ENCODE results near the gene MIGA1.

The MIGA1 gene

DNA sequence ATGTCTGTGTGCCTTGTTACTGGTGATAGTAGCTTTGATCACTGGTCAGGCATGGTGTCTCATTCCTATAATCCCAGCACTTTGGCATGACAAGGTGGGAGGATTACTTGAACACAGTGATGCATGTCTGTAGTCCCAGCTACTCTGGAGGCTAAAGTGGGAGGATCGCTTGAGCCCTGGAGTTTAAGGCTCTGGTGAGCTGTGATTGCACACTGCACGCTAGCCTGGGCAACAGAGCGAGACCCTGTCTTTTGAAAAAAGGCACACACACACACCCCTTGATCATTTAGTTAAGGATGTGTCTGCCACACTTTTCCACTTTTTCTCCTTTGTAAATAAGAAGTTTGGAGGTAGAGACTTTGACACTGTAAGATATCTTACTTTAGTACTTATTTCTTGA is 15.1 kb downstream of the MIGA1 start:
- TF ChIP-seq EZH2phosphoT487 (IDR thresholded peaks at IDR 0.05; ENCODE audit: low read depth): no peak
- TF ChIP-seq, protein P1, sequence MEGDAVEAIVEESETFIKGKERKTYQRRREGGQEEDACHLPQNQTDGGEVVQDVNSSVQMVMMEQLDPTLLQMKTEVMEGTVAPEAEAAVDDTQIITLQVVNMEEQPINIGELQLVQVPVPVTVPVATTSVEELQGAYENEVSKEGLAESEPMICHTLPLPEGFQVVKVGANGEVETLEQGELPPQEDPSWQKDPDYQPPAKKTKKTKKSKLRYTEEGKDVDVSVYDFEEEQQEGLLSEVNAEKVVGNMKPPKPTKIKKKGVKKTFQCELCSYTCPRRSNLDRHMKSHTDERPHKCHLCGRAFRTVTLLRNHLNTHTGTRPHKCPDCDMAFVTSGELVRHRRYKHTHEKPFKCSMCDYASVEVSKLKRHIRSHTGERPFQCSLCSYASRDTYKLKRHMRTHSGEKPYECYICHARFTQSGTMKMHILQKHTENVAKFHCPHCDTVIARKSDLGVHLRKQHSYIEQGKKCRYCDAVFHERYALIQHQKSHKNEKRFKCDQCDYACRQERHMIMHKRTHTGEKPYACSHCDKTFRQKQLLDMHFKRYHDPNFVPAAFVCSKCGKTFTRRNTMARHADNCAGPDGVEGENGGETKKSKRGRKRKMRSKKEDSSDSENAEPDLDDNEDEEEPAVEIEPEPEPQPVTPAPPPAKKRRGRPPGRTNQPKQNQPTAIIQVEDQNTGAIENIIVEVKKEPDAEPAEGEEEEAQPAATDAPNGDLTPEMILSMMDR (IDR thresholded peaks at IDR 0.05; ENCODE audit: low read depth, low read length): no peak
- no peaks in the 10 kb centered on the region for H3K36me3 ChIP-seq (replicated peaks; ENCODE audit: low read depth, low read length)
- H3K79me2 ChIP-seq (ENCODE audit: low read length): no peaks in the 10 kb centered on the region
- H3K4me2 ChIP-seq (ENCODE audit: low read length): no peak overlapping the region
- no peak overlapping the region for H2AFZ ChIP-seq (ENCODE audit: low read depth, low read length)
- H3K4me3 ChIP-seq (ENCODE audit: low read length): no peak overlapping the region
- H3K27me3 ChIP-seq (ENCODE audit: low read depth, low read length): no peaks in the 10 kb centered on the region
- H3K4me1 ChIP-seq (ENCODE audit: low read length): no peaks in the 10 kb centered on the region
- no peak overlapping the region for H3K27ac ChIP-seq (ENCODE audit: low read length)
- no peaks in the 10 kb centered on the region for H4K20me1 ChIP-seq (ENCODE audit: insufficient read depth, low read length)
- no peaks in the 10 kb centered on the region for H3K9me3 ChIP-seq (ENCODE audit: insufficient read depth, low read length)
- no peak overlapping the region for H3K9ac ChIP-seq (ENCODE audit: low read length)

DNA sequence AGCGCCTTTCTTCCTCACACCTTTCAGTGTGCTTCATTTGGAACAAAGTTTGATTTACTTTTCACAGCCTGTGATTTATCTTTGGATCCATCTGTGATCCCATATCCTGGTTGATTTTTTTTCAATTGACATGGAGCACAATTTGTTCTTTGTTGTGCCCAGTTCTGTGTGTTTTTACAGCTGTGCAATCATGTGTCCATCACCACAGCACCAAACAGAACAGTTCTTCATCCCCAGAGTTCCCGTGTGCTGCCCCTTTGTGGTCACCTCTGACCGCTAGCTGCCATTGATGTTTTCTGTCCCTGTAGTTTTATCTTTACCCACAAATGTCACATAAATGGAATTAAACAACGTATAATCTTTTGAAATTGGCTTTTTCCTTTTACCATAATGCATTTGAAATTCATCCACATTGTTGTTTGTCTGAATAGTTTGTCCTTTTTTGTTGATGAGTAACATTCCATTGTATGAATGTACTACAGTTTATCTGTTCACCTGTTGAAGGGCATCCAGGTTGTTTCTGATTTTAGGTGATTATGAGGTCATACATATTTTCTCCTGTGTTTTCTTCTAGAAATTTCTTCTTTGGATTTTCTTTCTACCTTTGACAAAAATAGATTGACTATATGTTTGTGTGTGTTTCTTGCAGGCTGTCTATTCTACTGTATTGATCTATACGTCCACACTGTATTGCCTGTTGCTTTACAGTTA is 17.4 kb downstream of the MIGA1 start:
- no peak overlapping the region for H2AFZ ChIP-seq (ENCODE audit: low read depth, low read length)
- TF ChIP-seq EZH2phosphoT487 (IDR thresholded peaks at IDR 0.05; ENCODE audit: low read depth): no peak
- TF ChIP-seq, protein P1 (IDR thresholded peaks at IDR 0.05; ENCODE audit: low read depth, low read length): no peak
- no peaks in the 10 kb centered on the region for H4K20me1 ChIP-seq (ENCODE audit: insufficient read depth, low read length)

DNA sequence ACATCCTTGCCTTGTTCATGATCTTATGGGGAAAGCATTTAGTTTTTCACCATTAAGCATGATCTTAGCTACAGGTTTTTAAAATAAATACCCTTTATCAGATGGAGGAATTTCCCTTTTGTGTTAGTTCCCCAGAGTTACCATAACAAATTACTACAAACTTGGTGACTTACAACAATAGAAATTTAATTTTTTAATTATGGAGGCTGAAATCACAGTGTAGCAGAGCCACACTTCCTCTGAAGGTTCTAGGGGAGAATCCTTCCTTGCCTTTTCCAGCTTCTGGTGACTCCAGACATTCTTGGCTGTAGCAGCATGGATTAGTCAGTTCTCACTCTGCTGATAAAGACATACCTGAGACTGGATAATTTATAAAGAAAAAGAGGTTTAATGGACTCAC is 18.5 kb downstream of the MIGA1 start:
- Histone ChIP-seq H3K27me3 (ENCODE audit: low read depth, low read length) (no peaks in the 10 kb centered on the region), H4K20me1 (ENCODE audit: insufficient read depth, low read length) (no peaks in the 10 kb centered on the region), H3K36me3 (replicated peaks; ENCODE audit: low read depth, low read length) (no peaks in the 10 kb centered on the region), H3K4me3 (ENCODE audit: low read length) (no peak overlapping the region), H3K79me2 (ENCODE audit: low read length) (no peaks in the 10 kb centered on the region), H2AFZ (ENCODE audit: low read depth, low read length) (no peak overlapping the region), H3K4me2 (ENCODE audit: low read length) (no peak overlapping the region), H3K27ac (ENCODE audit: low read length) (no peak overlapping the region), H3K9ac (ENCODE audit: low read length) (no peak overlapping the region), H3K9me3 (ENCODE audit: insufficient read depth, low read length) (no peaks in the 10 kb centered on the region), H3K4me1 (ENCODE audit: low read length) (no peaks in the 10 kb centered on the region)
- TF ChIP-seq EZH2phosphoT487 (IDR thresholded peaks at IDR 0.05; ENCODE audit: low read depth): no peak
- TF ChIP-seq, protein P1 (IDR thresholded peaks at IDR 0.05; ENCODE audit: low read depth, low read length): no peak

More for the DNA sequence above, 17.4 kb downstream of the MIGA1 start:
- H3K9ac ChIP-seq (ENCODE audit: low read length): no peak overlapping the region
- no peaks in the 10 kb centered on the region for H3K4me1 ChIP-seq (ENCODE audit: low read length)
- no peaks in the 10 kb centered on the region for H3K9me3 ChIP-seq (ENCODE audit: insufficient read depth, low read length)
- no peaks in the 10 kb centered on the region for H3K36me3 ChIP-seq (replicated peaks; ENCODE audit: low read depth, low read length)
- H3K27ac ChIP-seq (ENCODE audit: low read length): no peak overlapping the region
- no peak overlapping the region for H3K4me3 ChIP-seq (ENCODE audit: low read length)
- H3K79me2 ChIP-seq (ENCODE audit: low read length): no peaks in the 10 kb centered on the region
- H3K27me3 ChIP-seq (ENCODE audit: low read depth, low read length): no peaks in the 10 kb centered on the region
- no peak overlapping the region for H3K4me2 ChIP-seq (ENCODE audit: low read length)

DNA sequence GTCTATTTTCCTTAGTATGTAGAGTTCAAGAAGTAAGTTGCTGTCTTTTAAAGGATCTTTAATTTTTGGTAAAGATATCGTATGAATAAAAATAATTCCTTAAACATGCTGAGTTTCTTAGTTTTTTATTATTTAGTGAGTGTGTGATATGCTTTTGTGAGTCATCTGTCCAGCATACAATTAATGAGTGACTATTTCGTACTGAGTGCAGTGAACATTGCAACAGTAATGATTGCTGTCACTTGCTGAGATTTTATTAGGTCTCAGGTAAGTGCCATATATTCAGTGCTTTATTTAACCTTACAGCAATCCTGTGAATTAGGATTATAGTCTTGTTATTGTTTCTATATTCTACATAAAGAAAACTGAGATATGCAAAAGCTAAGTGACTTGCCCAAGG is 22.6 kb downstream of the MIGA1 start:
- Histone ChIP-seq H3K4me2 (ENCODE audit: low read length) (no peak overlapping the region), H3K9me3 (ENCODE audit: insufficient read depth, low read length) (no peaks in the 10 kb centered on the region), H3K27me3 (ENCODE audit: low read depth, low read length) (no peaks in the 10 kb centered on the region), H3K27ac (ENCODE audit: low read length) (no peak overlapping the region), H2AFZ (ENCODE audit: low read depth, low read length) (no peak overlapping the region), H3K36me3 (replicated peaks; ENCODE audit: low read depth, low read length) (no peaks in the 10 kb centered on the region), H3K79me2 (ENCODE audit: low read length) (no peaks in the 10 kb centered on the region), H4K20me1 (ENCODE audit: insufficient read depth, low read length) (no peaks in the 10 kb centered on the region), H3K9ac (ENCODE audit: low read length) (no peak overlapping the region), H3K4me1 (ENCODE audit: low read length) (no peaks in the 10 kb centered on the region), H3K4me3 (ENCODE audit: low read length) (no peak overlapping the region)
- TF ChIP-seq, protein P1 (IDR thresholded peaks at IDR 0.05; ENCODE audit: low read depth, low read length): no peak
- TF ChIP-seq EZH2phosphoT487 (IDR thresholded peaks at IDR 0.05; ENCODE audit: low read depth): no peak

All from OCI-LY3 (cell line).